ENCODE measurements around the gene OTX2.

OTX2 gene

DNA sequence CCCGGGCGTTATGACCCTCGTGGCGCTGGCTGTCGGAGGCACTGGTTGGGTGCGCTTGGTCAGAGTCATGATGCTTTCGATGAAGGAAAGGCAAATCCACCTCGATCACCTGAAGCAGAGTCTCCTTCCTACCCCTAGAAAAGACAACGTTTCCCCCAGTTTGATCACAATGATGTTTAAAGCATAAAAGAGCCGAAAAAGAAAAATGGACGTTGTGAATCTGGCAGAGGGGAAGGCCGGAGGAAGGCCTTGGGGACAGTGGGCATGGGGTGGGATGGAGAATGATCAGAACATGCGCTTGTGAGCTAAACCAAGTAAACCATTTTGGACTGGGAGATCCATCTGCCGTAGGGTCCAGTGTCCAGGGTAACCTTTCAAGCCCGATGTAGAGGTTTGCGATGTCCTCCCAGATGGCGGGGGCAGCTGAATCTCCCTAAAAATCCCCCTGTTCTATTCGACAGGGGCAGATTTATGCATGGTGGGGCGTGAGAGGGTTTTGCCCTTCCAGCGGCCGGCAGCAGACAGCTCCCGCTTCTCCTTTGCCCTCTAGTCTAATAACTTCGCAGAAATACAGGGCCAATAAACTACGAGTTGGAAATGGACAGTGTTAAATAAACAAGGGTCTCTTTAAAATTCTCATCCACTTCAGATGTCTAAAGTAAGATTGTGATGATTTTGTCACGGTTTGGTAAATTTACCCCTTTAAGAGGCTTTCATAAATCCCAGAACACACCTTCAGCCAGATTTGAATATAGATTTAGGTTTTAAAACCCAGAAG lies 2.3 kb upstream of the OTX2 start:
- no peak for DNase-seq (ENCODE audit: low spot score)

DNA sequence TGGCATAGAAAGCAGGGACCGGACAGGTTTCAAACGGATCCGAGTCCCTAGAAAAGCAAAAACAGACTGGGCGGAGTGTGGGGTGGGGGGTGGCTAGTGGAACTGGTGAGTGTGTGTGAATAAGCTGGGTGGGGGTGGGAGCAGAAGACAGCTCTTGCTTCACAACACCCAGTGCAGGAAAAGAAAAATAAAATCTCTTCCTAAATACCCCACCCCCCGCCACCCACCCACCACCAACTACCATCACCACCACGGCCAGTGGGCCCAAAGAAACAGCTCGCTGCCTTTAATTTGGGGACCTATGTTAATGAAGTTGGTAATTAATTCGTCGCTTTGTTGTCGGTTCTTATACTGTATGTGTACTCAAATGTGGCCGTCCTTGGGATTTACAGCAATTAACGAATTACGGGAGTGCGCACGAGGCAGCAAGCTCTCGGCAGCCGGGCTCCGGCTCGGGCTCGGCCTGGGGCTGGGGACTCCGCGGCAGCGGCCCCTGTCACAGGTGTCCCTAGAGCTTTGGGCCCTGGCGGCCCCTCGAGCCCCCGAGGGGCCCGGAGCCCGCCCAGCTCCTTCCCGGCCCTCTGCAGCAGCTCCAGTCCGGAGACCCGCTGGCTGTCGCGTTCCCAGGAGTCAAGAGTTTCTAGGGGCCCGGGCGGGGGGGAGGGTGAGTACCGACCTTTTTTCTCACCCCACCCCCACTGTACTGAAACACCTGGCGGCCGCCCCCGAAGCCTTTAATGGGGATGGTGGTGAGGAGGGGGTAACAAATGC lies 1.5 kb upstream of the OTX2 start:
- DNase-seq (ENCODE audit: low spot score): no peak

DNA sequence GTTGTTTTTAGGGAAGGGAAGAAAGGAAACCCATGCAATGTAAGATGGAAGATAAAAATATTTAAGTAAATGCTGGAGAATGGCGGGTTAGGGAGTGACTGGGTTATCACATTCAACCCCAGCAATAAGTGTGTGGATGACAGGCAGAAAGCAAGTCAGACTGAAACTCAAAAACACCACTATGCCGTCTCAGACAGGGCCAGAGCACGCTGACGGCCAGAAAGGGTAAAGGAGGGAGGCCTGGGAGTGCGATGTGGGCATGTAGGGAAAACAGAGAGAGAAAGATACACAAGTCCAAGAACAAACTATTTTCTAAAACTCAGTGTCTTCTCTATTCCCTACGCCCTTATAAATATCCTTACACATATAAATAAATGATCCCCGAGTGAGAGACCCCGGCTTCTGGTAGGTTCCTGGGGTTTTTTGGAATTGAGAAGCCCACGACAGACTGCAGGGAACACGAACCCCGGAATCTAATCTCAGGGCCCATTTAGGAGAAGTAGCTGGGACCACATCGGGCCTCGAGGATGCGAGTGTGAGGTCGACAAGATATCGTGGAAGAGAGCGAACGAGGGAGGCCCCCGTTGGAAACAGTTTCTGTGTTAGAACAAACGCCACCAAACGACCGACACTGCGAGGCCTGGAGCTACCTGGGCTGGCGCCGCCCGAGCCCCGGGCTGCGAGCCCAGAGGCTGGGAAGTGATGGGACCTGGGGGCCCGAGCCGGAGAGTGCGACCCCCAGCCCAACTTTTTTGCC lies 735 bp upstream of the OTX2 start:
- DNase-seq (ENCODE audit: low spot score): no peak

DNA sequence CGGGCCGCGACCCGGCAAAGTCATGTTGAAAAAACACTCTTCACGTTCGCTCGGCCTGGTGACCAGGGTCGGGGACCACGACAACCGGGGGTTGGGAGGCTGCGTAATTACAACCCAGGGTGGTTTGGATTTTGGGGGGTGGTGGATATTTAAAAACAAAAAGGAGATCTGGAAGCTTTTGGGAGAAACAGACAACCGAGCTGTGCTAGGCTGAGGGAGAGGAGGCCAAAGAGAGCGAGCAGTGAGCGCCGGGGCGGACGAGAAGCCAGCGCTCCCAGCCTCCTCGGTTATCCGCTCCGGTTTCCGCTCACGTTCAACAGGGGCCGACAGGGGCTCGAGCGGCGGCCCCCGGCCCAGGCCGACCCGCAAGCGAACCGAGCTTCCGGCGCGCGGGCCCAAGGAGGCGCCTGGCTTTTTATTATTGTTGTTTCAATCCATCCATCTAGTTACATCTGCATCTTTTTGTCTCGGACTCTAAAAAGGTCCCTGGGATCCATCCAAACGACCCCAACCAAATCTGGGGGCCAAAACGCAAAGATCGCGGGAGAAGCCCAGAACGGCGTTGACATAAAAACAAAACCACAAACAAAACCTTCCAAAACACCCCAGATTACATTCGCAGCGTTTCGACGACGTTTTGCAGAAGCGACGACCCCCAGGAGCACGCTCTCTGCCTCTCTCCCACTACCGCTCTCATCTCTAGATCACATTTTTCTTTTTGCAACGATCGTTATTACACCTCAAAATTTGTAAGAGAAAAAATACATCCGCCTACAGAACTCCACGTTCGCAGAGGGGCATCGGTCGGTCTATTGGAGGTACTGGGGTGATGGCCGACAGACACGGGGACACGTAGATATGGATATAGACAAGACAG lies 771 bp downstream of the OTX2 start:
- DNase-seq (ENCODE audit: low spot score): no peak

DNA sequence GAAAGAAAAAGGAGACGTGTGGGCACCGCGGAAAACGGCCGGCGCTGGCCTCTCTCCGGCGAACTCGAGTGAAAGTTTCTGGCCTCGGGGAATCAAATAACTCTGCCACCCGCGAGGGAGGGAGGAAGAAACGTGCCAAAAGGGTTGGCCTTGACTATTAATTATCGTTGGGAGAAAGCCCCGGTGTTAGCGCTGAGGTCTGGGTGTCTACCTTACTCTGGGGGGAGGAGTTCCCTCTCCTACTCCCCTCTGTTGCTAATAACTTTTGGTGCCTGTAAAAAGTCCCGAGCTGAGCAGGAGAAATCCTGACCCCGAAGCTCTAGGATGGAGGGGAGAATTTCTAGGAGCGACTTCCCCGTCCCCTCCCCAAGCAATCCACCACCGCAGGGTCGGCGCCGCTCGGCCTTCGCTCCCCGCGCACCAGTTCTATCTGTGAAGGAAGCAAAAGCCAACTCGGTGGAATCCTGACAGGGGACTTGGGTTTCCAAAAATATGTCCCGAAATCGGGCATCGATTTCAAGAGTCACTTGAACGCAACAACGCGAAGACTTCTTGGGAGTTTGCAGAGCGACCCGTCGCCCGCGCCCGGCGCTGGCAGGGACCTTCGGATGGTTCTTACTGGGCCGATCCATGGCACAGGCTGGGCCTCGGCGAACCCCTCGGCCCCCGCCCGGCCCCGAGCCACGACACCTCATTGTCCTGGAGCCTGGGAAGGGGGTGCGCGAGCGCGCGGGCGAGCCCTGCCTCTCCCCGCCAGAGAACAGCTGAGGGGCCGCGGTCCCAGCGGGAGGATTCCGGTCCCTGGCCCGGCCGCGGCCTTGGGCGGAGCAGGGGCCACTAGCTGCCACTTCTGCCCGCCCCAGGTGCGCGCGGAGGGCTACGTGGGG lies 1.7 kb downstream of the OTX2 start:
- DNase-seq (ENCODE audit: low spot score): no peak

DNA sequence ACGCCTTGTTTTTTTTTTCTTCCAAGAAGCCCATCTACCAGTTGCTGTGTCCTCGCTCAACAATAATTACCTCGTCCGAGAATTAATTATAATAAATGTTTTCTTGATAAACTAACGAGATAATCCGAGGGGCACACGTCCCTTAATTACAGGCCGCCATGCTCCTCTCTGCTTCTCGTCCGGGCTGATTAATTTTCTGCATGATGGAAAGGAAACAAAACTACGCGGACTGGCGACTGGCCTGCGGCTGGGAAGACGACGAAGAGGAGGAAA lies 2.2 kb downstream of the OTX2 start:
- DNase-seq (ENCODE audit: low spot score): no peak

DNA sequence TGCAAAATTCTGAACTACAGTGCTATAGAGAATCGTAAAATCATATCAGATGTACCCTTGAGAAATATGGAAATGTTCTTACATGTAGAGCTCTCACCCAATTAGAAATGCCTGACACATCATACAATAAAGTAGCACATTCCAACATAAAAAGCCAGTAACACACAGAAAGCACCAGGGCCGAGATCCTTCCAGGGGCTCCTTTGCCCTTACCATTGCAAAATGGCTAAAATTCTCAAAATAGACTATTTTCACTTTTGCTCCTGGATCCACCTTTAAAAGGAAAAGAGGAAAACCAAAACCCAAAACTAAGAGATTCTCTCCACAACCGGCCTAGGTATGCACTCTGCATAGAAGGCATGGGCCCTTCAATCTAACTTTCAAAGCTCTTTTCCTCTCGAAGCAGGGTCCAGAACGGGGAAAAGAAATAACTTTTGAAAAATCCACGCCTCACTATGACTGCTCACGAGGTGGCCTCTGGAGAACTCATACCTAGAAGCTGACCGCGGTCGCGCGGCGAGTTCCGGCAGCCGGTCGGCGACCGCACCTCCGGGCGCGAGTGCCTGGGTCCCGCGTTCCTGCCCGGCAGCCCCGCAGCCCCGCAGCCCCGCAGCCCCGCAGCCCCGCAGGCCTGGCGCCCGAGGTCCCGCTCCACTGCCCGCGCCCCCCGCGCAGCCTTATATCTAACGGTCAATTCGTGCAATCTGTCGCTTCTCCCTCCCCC lies 2.7 kb downstream of the OTX2 start:
- DNase-seq (ENCODE audit: low spot score): no peak

DNA sequence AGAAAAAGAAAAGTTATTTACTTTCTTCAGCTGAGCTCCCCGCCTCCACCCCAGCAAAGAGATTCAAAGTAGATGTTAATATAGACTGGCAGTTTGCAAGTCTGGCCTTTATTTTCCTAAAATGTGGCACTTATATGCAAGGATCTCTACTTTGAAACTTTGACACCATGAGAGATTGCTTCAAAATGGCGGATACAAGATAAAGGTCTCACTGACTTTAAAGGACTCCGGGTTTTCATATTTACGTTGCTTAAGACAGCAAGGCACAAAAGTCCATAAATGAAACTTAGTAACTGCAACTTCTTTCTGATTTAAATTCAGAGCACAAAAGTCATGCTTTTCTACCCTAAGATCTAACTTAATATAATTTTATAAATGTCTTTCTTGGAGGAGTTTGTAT lies 3.5 kb downstream of the OTX2 start:
- no peak for DNase-seq (ENCODE audit: low spot score)

DNA sequence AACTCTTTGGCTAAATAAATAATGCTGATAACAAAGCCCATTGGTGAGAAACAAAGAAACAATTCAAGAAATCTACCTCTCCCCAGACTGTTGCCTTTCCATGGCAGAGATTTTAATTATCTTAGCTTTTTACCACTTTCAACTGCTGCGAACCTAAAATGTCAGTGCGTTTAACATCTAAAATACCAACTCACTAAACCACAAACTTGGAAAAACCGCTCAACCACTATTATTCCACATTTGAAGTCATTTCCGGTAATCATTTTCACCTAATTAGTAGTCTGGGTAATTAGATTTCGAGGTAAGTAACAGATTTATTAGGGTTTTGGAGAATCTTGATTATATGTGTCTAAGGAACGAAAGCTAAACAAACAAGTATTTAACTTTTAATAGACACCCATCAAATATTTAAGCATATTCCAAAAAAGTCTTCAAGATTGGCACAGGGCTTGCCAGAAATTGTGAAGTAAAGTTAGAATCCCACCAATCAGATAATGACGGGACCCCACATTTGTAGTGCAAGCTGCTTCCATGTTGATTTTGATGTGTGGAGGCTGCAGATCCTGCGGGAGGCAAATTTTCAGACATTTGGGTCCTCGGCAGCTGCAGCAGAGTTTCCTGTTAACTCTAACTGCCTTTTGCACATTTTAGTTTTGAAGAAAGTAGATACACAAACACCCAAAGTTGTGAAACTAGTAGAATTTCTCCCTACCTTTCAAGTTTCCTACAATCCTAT lies 4.1 kb downstream of the OTX2 start:
- DNase-seq (ENCODE audit: low spot score): no peak

DNA sequence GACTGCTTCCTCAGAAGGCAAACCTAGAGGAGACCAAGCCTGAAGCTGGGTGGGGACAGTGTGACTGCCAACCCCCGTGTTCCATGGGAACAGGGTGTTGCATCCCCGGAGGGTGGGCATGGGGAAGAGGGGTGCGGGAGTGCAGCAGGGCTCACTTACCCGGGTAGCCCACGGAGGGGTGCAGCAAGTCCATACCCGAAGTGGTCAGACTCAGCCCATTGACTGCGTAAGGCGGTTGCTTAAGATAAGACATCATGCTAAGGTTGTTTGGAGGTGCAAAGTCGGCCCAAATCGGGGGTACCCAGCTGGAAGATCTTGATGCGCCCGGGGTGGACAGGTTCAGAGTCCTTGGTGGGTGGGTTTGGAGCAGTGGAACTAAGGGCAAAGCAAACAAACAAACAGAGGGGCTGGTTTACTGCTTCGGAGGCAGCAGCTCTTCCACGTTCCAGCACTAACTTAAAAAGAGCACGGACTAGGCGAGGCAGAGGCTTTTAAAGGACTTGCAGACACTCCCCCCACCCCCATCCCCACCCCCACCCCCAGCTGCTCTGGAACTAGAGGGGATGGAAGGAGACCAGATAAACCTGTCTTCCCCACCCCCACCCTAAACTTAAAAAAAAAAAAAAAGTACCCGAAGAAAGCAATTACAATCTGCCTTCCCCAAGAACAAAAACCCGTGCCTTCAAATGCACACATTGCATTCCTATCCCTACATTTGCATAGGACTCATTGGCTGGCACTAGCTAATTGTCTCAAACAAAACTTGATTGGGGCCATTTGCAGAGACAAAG lies 4.9 kb downstream of the OTX2 start:
- no peak for DNase-seq (ENCODE audit: low spot score)

DNA sequence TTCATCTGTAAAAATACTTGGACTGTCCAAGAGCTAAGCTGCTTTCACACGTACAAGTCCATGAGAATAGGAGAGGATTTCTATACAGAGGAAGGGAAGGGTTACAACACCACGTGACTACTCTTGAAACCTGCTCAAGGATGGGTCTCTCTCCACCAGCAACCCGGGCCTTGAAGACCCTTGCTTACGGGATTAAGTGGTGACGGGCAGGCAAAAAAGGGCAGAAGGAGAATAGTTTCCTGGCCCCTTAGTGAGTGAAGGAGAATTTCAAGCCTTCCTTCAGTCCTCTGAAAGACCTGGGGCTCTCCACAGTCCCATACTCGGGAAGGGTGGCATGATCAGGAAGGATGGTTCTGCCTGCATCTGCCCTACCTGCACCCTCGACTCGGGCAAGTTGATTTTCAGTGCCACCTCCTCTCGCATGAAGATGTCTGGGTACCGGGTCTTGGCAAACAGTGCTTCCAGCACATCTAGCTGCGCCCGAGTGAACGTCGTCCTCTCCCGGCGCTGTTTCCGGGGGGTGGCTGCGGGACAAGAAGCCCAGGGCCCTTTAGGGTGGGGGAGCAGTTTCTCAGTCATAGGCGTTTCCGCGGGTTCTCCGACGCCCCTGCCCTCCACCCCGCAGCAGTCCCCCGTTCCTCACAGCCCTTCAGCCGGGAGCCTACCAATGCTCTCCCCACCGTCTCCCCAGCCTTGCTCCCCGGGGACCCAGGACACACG lies 6.3 kb downstream of the OTX2 start:
- DNase-seq (ENCODE audit: low spot score): no peak

DNA sequence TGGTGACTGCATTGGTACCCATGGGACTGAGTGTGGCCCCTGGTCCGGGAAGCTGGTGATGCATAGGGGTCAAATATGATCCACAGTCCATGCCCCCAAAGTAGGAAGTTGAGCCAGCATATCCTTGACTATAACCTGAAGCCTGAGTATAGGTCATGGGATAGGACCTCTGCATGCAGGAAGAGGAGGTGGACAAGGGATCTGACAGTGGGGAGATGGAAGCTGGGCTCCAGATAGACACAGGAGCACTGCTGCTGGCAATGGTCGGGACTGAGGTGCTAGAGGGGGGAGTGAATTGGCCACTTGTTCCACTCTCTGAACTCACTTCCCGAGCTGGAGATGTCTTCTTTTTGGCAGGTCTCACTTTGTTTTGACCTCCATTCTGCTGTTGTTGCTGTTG lies 8.4 kb downstream of the OTX2 start:
- no peak for DNase-seq (ENCODE audit: low spot score)

DNA sequence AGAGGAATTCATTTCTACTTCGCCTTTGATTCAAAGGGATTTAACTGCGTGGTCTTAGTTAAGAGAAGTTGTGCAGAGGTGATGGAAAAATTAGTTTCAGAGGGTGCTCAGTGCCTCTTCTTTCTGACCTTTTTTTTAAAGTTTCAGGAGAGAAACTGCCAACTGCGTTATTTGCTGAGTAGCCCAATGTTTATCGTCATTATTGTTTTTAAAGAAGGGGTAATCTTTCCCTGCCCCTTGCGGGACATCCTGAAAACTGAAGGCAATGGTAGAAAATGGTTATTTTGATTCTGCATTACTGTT lies 11.0 kb downstream of the OTX2 start:
- no peak for DNase-seq (ENCODE audit: low spot score)

DNA sequence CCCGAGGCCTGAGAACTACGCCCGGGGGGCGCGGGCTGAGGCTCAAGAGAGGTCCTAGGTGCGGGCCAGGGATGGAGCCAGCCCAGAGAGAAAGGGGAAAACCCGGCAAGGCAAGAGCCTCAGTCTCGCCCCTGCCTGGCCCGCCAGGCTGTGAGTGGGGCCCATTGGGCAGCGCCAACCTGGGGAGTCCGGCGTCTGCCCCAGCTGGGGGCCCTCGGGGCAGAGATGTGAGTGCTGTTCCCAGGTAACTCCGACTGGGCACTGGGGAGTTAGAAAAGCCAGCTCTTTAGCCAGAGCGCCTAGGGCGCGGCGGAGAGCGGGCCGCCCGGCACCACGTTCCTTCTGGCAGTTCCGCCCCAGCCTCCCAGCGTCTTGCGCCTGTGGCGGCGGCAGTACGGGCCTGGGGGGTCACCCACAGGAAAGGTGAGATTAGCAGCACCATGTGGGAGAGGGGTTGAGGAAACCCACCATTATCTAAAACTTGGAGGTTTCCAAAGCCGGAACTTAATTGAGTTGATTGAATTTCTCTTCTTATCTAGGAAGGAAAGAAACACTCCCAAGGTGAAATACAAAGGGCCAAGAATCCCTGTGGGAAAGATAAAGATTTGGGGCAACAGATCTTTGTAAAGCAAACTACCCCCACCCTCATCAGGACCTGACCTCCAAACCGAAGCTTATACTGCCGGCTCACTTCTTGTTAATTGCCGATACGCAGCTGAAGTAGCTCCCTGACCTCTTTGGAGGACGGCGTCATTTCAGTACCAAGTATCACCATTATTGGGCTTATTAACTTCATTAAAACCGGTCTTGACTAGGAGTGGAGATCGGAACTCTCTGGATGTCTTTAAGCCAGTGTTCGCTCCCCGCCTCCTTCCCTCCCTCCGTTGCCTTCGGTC lies 11.6 kb downstream of the OTX2 start:
- DNase-seq (ENCODE audit: low spot score): no peak

DNA sequence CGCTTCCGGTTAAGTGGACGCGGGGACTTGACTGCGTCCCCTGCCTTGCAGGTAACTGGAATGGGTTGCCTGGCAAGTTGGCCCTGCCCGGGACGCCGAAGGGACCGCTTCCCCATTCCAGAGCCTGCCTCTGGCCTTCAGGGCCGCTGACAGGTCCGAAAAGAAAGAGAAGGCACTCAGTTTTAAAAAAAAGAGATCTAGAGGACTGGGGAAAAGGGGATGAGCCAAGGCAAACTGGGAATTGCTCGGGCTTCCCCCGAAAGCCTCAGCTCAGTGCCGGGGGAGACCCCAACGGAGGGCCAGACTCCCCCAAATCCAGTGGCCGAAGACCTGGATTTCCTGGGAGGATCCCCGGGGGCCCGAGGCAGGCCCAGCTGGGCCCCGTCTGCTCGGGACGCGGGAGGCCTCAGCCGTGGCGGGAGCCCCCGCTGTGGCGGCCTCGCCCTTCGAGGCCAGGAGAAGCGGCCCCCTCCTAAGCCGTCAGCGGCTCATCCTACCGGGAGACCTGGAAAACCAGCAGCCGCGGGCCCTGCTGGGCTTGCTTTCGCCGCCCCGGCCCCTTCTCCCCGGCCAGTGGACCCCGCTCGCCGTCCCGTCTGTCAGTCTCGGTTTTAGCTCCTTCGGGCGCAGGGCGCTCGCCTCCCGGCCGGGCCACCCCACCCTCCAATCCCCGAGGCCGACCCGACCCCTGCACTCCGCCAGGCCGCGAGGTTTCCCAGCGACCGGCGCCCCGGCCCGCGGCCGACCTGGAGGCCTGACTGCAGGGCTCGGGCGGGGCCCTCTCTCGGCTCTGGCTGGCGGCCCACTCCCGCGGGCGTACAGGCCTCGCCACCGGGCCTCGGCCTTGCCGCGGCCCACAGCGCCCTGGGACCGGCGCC lies 12.5 kb downstream of the OTX2 start:
- no peak for DNase-seq (ENCODE audit: low spot score)

DNA sequence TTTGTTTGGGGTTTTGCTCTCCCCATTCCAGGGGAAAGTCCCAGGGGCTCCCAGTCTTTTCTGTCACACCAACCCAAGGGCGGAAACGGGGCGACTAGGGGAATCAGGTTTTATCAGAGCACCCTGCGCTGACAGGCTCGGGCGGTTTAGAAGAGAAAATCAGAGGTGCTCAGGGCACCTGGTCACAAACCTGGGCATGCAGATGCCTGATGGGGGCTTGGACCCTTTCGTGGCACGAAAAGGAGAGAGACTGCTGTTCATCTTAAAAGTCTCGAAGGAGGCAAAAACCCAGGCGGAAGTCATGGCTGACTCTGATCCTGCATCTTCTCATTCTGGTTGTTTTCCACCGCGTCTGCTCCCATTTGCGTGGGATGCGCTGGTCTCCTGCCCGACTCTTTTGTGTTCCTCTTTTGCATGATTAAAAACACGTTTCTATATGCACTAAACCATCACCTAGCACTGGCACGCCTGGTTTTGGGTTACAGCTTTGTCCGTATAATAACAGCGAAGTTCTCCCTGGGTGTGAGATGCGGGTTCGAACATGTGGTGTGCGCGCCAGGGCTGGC lies 13.2 kb downstream of the OTX2 start:
- no peak for DNase-seq (ENCODE audit: low spot score)
